Gastroesophageal sphincter (tissue), 3 donors: ENCODE measurements around the gene ELAVL1.

Experiments
- POLR2AphosphoS5 ChIP-seq: sonication (generic); formaldehyde crosslinking; IDR thresholded peaks from one replicate; pipeline ENCODE4 v1.6.1; 2017; ENCODE audit warnings: antibody characterized with exemption
- TF ChIP-seq, protein P1 (sequence below), 4 experiments: fragments of 200-600 bp in 2 of 4; fragments of 450-650 bp in 2 of 4; sonication (generic) in 1 of 4; IDR thresholded peaks; one replicate each; pipeline ENCODE4 v1.5.1; 2017 to 2019; ENCODE audit warnings: antibody characterized with exemption in 4 of 4, mild to moderate bottlenecking in 2 of 4, moderate library complexity in 2 of 4

DNA sequence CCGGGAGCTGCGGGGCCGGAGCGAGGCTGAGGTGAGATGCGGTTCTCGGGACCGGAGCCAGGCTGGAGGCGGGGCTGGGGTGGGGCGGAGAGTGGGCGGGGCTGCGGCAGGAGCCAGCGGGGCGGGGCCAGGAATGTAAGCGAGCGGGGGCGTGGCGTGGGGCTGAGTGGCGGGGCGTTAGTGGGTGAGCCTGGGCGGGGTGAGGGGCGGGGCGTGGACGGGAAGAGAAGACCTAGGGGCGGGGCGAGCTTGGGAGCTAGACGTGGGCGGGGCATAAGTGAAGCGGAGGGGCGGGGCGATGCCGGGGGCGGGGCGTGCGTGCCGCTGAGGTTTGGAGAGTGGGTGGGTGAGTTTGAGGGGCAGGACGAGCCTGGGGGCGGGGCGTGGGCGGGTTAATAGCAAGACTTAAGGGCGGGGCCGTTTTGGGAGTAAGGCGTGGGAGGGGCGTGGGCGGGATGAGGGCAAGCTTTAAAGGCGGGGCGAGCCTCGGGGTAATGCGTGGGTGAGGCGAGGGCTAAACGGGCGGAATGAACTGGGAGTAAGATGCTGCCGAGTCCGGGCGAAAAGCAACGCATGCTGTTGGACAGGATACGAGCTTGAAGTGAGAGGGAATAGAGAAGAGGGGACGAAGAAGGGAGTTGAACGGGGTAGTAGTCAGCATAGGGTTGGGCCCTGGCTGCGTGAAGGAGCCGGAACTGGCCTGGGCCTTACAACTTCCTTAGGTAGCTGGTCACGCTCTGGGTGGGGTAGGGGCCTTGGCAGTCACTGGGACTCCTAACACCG lies 84.7 kb downstream of the ELAVL1 start:
- TF ChIP-seq, protein P1, sequence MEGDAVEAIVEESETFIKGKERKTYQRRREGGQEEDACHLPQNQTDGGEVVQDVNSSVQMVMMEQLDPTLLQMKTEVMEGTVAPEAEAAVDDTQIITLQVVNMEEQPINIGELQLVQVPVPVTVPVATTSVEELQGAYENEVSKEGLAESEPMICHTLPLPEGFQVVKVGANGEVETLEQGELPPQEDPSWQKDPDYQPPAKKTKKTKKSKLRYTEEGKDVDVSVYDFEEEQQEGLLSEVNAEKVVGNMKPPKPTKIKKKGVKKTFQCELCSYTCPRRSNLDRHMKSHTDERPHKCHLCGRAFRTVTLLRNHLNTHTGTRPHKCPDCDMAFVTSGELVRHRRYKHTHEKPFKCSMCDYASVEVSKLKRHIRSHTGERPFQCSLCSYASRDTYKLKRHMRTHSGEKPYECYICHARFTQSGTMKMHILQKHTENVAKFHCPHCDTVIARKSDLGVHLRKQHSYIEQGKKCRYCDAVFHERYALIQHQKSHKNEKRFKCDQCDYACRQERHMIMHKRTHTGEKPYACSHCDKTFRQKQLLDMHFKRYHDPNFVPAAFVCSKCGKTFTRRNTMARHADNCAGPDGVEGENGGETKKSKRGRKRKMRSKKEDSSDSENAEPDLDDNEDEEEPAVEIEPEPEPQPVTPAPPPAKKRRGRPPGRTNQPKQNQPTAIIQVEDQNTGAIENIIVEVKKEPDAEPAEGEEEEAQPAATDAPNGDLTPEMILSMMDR (IDR thresholded peaks at IDR 0.05): no peak
- TF ChIP-seq POLR2AphosphoS5: peak; percentile 74
